GM19023 (cell line): ENCODE measurements around the gene NCAPD2.
A peak's percentile ranks its signal among the peaks of the same experiment; 100 is the strongest.
"Not testable (repeated sequence)": the region's sequence is repeated elsewhere in the genome, so short reads cannot be mapped to it uniquely, and the experiment has no call there.

Experiments
- ATAC-seq: cut with Tn5 transposase; IDR thresholded peaks from one replicate; pipeline ENCODE4 v1.9.1; 2021; ENCODE audit warnings: mild to moderate bottlenecking, moderate library complexity; ENCODE audit not compliant: unreplicated experiment

Gene NCAPD2

GRCh38 chr12:6546016-6546415 is 52.1 kb downstream of the NCAPD2 start:
- ATAC-seq: no peak

DNA sequence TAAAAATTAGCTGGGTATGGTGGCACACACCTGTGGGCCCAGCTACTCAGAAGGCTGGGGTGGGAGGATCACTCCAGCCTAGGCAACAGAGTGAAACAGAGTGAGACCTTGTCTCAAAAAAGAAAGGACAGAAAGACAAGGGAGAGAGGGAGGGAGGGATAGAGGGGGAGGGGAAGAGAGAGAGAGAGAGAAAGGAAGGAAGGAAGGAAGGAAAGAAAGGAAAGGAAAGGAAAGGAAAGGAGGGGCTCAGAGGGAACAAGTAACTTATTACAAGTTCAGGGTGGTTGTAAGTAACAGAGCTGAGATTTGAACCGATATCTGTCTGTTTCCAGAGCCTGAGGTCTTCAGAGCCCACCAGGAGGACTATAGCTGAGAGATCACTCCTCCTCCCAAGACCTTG is 53.7 kb downstream of the NCAPD2 start:
- no peak for ATAC-seq

DNA sequence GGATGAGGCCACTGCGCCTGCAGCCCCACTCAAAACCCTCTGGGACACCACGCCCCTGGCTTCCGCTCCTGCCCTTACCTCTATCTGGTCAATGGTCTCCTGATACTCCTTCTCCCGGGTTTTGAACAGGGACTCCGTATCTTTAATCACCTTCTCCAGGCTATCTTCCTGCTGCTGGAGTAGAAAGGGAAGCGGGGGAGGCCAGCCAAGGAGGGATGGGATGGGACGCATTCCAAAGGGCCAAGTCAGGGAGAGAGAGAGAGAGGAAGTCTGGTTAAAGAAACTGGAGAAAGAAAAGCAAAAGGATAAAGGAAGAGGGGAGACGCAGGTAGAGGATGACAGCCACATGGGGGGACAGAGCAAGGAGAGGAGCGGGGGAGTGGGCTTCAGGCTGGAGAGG is 54.1 kb downstream of the NCAPD2 start:
- ATAC-seq: no peak

- no peak for ATAC-seq
Measured at GRCh38 chr12:6548556-6548955, 54.7 kb downstream of the NCAPD2 start.

GRCh38 chr12:6548966-6549683 is 55.2 kb downstream of the NCAPD2 start:
- no peak for ATAC-seq

DNA sequence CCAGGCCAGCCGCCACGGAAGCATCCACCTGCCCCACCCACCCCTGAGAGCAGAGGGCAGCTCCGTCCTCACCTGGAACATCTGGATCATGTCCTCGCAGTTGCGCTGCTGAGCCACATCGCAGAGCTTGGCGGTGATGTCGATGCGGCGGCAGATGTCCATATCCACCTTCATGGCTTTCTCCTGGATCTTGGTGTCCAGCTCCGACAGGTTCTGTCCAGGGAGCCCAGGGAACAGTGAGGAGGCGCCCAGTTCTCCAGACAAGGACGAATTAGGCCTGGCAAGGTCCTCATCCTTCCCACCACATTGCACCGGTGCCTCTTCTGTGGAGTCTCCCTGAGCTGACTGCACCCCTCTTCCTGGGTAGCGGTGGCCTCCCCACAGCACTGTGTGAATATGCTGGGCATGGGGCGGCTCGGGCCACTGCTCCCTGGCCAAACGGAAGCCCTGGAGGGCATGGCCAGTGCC is 55.8 kb downstream of the NCAPD2 start:
- no peak for ATAC-seq

DNA sequence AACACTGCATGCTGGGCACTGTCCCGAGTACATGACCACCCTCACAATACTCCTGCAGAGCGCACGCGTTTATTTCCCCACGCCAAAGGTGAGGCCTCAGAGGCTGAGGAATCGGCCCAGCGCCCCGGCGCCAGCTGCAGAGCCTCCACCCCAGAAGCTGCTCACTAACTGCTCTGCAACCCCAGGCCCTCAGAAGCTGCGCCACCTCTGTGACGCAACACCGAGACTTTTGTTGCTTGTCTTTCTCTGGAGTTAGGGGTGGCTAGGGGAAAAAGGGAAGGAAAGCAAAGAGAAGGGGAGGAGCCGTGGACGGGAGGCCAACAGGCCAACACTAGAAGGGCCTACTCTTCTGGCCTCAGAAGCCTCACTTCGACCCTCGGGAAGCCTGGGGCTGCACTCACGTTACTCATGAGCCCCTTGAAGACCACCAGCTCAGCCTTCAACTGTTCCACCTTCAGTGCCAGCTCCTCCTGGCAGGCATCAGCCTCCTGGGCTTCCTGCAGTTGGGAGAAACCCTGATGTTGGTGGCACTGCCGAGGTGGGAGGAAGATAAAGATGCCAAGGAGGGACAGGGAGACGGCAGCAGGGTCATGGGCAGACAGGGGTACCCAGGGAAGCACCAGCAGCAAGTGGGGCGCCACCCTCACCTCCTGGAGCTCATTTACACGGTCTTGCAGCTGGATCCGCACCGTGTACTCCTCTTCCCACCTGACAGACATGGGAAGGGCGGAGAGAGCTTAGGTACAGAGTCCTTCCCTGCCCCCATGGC is 56.6 kb downstream of the NCAPD2 start:
- no peak for ATAC-seq

GRCh38 chr12:6551063-6551461 is 57.2 kb downstream of the NCAPD2 start:
- ATAC-seq: no peak

- no peak for ATAC-seq
Measured at GRCh38 chr12:6551496-6552139, 57.7 kb downstream of the NCAPD2 start.

DNA sequence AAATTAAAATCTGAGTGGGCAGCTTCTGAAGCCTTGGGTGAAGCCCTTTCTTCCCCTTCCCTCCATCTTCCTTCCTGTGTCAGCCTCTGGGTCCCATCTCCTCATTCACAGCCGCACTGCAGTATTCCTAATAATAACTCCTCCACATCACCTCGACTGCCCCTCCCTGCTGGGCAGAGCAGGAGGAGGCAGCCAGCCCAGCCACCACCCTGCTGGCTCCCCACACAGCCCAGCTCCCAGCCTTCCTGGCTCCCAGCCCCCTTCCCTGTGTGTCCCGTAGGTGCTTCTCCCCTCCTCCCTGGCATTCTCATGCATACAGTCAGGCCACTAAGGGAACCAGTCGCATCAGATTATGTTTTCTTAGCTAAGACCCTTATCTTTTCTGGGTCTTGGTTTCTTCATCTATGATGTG is 58.2 kb downstream of the NCAPD2 start:
- ATAC-seq: no peak

- ATAC-seq: no peak
Measured at GRCh38 chr12:6553051-6553868, 59.4 kb downstream of the NCAPD2 start.

DNA sequence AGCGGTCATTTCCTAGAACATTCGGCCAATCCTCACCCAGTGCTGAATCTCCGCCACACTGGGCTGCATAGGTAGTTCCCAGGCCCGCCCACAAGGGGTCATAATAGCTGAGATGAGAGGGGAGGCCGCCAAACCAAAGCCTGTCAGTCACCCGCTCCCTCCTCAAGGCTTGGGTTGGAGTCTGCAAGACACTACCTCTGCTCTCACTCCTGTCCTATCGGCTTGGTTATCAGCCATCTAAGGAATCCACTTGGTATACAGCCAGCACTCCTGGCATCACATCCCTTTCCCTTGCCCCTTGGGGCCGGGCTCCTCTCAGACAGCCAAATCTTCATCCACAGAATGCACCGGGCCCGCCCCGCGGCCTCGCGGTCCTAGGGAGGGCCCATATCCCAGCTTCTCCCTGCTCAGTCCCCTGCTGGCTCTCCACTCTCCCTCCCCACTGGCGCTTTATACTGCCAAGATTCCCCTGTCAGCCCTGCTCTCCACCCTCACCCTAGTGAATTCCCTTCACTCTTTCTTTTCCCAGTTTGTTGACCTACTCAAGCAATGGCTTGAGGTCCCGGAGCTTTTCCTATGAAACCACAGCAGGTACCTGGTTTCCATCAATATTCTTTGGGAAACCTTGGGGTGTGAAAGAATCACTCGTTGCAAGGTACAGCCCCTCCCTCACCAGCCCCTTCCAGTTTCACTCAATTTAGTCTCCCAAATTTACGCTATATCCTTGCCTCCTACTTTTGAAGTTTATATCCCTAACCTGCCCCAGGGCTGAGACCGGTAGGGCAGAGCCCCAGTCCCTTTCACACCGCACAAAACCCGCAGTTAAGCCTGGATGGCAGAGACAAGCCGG is 60.5 kb downstream of the NCAPD2 start:
- peak; percentile 52 for ATAC-seq

DNA sequence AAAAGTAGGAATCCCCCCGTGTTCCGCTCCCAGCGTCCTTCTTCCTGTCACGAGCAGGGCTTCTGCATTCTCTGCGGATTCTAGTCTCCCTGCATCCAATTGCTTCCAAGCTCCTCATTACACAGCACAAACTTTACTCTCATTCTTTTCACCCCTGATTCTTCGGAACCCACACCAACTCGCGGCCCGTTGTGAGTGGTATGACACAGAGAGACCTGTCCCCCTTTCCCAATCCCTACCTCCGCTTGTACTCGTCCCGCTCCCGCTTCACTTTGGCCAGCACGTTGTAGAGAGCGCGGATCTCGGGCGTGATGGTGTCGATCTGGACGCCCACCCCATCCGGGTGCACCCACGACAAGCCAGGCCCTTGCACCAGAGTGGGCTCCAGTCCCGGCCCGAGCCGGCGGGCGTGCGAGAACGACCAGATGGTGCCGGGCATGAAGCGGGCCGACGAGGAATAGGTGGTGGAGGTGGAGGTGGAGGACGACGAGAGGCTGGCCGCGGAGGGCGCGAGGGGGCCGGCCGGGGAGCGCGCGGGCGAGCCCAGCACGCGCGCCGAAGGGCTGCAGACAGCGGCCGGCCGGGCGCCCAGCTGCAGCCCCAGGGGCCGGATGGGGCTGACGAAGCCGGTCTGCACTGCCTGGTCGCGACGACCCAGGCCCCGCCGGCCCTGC is 61.3 kb downstream of the NCAPD2 start:
- ATAC-seq: peak; percentile 25

DNA sequence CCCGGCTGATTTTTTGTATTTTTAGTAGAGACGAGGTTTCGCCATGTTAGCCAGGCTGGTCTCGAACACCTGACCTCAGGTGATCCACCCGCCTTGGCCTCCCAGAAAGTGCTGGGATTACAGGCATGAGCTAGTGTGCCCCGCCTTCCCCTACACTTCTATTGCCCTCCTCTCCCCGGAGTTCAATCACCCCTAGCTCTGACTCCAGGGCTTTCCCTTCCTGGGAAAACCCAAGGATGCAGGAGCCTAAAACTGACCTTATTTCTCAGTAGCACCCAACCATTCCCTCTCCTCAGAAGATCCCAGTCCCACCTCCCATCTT is 62.6 kb downstream of the NCAPD2 start:
- ATAC-seq: not testable (repeated sequence)

- no peak for ATAC-seq
Measured at GRCh38 chr12:6556857-6557256, 63.0 kb downstream of the NCAPD2 start.

DNA sequence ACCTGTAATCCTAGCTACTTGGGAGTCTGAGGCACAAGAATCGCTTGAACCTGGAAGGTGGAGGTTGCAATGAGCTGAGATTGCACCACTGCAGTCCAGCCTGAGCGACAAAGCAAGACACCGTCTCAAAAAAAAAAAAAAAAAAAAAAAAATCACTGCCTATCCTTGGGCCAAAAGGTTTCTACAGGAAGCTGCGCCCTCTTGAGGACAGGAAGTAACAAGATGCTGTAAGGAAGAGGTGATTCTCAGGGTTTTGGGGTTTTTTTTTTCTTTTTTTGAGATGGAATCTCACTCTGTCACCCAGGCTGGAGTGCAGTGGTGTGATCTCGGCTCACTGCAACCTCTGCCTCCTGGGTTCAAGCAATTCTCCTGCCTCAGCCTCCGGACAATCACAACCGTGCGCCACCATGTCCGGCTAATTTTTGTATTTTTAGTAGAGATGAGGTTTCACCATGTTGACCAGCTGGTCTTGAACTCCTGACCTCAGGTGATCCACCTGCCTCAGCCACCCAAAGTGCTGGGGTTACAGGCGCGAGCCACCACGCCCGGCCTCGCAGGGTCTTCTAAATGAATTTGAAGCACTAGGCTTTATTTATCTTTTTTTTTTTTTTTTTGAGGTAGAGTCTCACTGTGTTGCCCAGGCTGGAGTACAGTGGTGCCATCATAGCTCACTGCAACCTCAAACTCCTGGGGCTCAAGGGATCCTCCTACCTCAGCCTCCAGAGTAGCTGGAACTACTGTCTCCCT is 64.3 kb downstream of the NCAPD2 start:
- ATAC-seq: not testable (repeated sequence)

- ATAC-seq: no peak
Measured at GRCh38 chr12:6559500-6559899, 65.6 kb downstream of the NCAPD2 start.

DNA sequence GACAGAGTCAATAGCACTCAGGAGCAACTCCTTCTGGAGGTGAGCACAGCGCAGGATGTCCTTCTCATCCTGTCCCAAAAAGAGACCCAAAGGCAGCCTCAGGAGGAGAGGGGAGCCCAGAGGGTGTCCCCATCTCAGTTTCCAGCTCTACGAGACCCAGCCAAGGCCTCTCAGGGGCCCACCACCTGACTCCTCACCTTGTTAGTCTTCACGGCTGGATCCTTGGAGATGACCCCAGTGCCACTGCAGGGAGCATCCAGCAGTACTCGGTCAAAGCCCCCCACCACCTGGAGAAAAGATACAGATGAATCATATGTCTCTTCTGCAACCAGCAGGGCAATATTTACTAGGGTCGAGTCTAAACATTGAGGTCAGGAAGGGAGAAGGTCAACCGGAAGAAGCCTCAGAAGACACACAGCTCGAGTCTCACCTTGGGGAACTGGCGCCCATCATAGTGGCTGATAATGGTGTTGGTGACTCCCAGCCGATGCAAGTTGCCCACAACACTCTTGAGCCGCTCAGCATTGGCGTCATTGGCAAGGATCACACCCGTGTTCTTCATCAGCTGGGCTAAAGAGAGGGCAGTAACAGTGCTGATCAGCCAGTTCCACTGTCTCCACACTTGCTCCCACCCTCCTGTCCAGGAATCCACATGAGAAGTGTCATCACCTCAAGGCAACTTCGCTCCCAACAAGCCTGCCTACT is 66.8 kb downstream of the NCAPD2 start:
- no peak for ATAC-seq
